ENCODE data around the gene NOBOX. TPM values are rescaled to one million over a fixed set of nuclear protein-coding genes. Genes with fewer than 3 reads are reported as not detected.

NOBOX gene
- total RNA-seq, 1 donor from 2014 or later = not detected

DNA sequence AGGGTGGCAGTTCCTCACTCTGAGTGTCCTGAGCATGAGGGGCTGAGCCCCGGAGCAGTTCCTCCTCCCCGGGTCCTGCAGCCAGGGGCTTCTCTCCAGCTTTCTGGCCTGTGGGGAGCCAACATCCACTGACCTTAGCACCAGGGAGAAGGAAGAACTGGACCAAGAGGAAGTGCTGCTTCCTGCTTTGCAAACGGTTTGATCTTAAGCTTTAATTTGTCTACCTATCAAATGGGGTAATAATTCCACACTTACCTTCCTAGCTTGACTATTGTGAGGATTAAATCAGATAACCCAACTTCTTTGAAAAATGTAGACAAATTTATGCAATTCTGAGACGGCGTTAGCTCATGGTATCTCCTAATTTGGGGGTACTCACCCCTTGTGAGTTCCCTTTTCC, 2.0 kb downstream of the NOBOX start:
- TF ChIP-seq, protein P1, sequence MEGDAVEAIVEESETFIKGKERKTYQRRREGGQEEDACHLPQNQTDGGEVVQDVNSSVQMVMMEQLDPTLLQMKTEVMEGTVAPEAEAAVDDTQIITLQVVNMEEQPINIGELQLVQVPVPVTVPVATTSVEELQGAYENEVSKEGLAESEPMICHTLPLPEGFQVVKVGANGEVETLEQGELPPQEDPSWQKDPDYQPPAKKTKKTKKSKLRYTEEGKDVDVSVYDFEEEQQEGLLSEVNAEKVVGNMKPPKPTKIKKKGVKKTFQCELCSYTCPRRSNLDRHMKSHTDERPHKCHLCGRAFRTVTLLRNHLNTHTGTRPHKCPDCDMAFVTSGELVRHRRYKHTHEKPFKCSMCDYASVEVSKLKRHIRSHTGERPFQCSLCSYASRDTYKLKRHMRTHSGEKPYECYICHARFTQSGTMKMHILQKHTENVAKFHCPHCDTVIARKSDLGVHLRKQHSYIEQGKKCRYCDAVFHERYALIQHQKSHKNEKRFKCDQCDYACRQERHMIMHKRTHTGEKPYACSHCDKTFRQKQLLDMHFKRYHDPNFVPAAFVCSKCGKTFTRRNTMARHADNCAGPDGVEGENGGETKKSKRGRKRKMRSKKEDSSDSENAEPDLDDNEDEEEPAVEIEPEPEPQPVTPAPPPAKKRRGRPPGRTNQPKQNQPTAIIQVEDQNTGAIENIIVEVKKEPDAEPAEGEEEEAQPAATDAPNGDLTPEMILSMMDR (IDR thresholded peaks at IDR 0.05; ENCODE audit: insufficient read depth, low read length, poor library complexity, severe bottlenecking) = no peak
- Histone ChIP-seq H3K36me3 (ENCODE audit: control insufficient read depth, insufficient read depth, low read length) (no peaks in the 10 kb centered on the region), H3K4me3 (ENCODE audit: low read depth, low read length) (no peak overlapping the region), H3K27me3 (ENCODE audit: control insufficient read depth, insufficient read depth, low read length) (peaks cover 3% of the 10 kb centered on the region)
- DNase-seq (ENCODE audit: low read depth) = no peak

- TF ChIP-seq, protein P1 (IDR thresholded peaks at IDR 0.05; ENCODE audit: insufficient read depth, low read length, poor library complexity, severe bottlenecking) = no peak
- H3K27me3 ChIP-seq (ENCODE audit: control insufficient read depth, insufficient read depth, low read length) = peaks cover 3% of the 10 kb centered on the region
- H3K36me3 ChIP-seq (ENCODE audit: control insufficient read depth, insufficient read depth, low read length) = no peaks in the 10 kb centered on the region
- no peak for DNase-seq (ENCODE audit: low read depth)
- H3K4me3 ChIP-seq (ENCODE audit: low read depth, low read length) = no peak overlapping the region
Observed at GRCh38 chr7:144399946-144400345, 3.5 kb downstream of the NOBOX start.

DNA sequence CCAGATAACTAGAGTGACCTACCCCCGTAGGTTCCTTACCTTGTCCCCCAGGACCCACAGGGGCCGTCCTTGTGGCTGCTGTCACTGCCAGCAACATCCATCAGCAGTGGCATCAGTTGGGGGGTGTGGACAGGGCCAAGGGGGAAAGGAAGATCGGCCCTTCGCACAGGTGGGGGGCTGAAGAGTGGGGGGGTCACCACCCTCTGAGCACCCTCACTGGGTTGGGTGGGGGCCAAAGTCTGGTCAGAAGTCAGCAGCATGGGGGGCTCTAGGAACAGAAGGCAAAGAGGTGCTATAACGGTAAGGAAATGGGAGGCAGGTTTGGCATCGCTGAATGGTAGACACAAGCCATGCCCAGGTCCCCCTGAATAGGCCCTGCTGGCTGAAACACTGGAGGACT, 4.6 kb downstream of the NOBOX start:
- TF ChIP-seq, protein P1 (IDR thresholded peaks at IDR 0.05; ENCODE audit: insufficient read depth, low read length, poor library complexity, severe bottlenecking) = no peak
- Histone ChIP-seq H3K4me3 (ENCODE audit: low read depth, low read length) (no peak overlapping the region), H3K36me3 (ENCODE audit: control insufficient read depth, insufficient read depth, low read length) (no peaks in the 10 kb centered on the region), H3K27me3 (ENCODE audit: control insufficient read depth, insufficient read depth, low read length) (peaks cover 3% of the 10 kb centered on the region)
- DNase-seq (ENCODE audit: low read depth) = no peak

GRCh38 chr7:144398291-144398690, 5.2 kb downstream of the NOBOX start:
- no peak for DNase-seq (ENCODE audit: low read depth)
- H3K4me3 ChIP-seq (ENCODE audit: low read depth, low read length) = no peak overlapping the region
- H3K36me3 ChIP-seq (ENCODE audit: control insufficient read depth, insufficient read depth, low read length) = no peaks in the 10 kb centered on the region
- peaks cover 3% of the 10 kb centered on the region for H3K27me3 ChIP-seq (ENCODE audit: control insufficient read depth, insufficient read depth, low read length)
- TF ChIP-seq, protein P1 (IDR thresholded peaks at IDR 0.05; ENCODE audit: insufficient read depth, low read length, poor library complexity, severe bottlenecking) = no peak

GRCh38 chr7:144397086-144397485, 6.4 kb downstream of the NOBOX start:
- DNase-seq (ENCODE audit: low read depth) = no peak
- H3K36me3 ChIP-seq (ENCODE audit: control insufficient read depth, insufficient read depth, low read length) = no peaks in the 10 kb centered on the region
- peaks cover 3% of the 10 kb centered on the region for H3K27me3 ChIP-seq (ENCODE audit: control insufficient read depth, insufficient read depth, low read length)
- no peak overlapping the region for H3K4me3 ChIP-seq (ENCODE audit: low read depth, low read length)
- TF ChIP-seq, protein P1 (IDR thresholded peaks at IDR 0.05; ENCODE audit: insufficient read depth, low read length, poor library complexity, severe bottlenecking) = no peak

DNA sequence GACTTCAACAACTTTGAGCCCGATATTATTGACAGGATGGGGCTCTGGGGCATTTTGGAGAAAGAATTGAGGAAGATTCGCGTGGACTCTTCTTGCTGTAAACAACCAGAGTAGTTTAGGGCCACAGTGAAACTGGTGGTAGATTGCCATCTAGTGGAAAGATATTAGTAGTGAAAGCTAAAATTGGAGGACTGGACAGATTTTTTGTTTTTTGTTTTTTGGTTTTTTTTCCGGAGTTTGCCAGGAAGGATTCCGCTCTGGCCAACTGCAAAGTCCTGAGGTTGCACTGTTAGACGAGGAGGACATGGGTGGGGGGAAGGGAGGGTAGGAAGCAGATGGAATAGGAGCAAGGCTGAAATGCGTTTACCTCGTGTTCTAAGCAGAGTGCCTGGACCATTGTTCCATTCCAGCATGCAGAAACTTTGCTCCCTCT, 11.7 kb downstream of the NOBOX start:
- DNase-seq (ENCODE audit: low read depth) = no peak
- Histone ChIP-seq H3K4me3 (ENCODE audit: low read depth, low read length) (no peak overlapping the region), H3K36me3 (ENCODE audit: control insufficient read depth, insufficient read depth, low read length) (no peaks in the 10 kb centered on the region), H3K27me3 (ENCODE audit: control insufficient read depth, insufficient read depth, low read length) (no peaks in the 10 kb centered on the region)
- TF ChIP-seq, protein P1 (IDR thresholded peaks at IDR 0.05; ENCODE audit: insufficient read depth, low read length, poor library complexity, severe bottlenecking) = peak; percentile 55
